PC-9 (cell line): ENCODE measurements around the gene HTR1B. TPM values are rescaled to one million over a fixed set of nuclear protein-coding genes. Genes with fewer than 3 reads are reported as not detected.

Source experiments
- BruUV-seq: library from RNA; stranded (reverse); fragments of 400-500 nt; replicated peaks from 2 replicates; lab custom pipeline; 2021; lab: Mats Ljungman, UMichigan
- CTCF ChIA-PET: fragments of 300-600 bp; sonication (Branson Sonifier 250); formaldehyde crosslinking; loops from one replicate; lab custom pipeline; 2022; ENCODE audit warnings: antibody characterized with exemption; lab: Charles Lee
- POLR2A ChIA-PET: fragments of 300-600 bp; sonication (Branson Sonifier 250); formaldehyde crosslinking; loops from one replicate; lab custom pipeline; 2022; ENCODE audit warnings: antibody characterized with exemption; ENCODE audit not compliant: unreplicated experiment; lab: Charles Lee
- DNase-seq, 2 experiments: peaks; one replicate each; pipeline versions ENCODE4 v3.0.0 to v3.0.0-alpha.2; 2015 to 2022; ENCODE audit warnings: mixed read lengths in 1 of 2
- H2AFZ ChIP-seq: fragments of 200-600 bp; sonication (generic); 2 replicates; pipeline ENCODE4 v1.8.1; 2017; ENCODE audit warnings: antibody characterized with exemption
- H3F3A ChIP-seq: fragments of 200-600 bp; sonication (generic); 2 replicates; pipeline ENCODE4 v1.8.1; 2017; ENCODE audit warnings: antibody characterized with exemption, mild to moderate bottlenecking, low read depth; ENCODE audit not compliant: insufficient read depth
- H3K27ac ChIP-seq: fragments of 200-600 bp; sonication (generic); 2 replicates; pipeline ENCODE4 v1.6.1; 2016; ENCODE audit warnings: mixed run types
- H3K27me3 ChIP-seq: fragments of 200-600 bp; sonication (generic); 2 replicates; pipeline ENCODE4 v1.6.1; 2016; ENCODE audit warnings: low read depth, mixed run types; ENCODE audit not compliant: insufficient read depth
- H3K36me3 ChIP-seq: fragments of 200-600 bp; sonication (generic); 2 replicates; pipeline ENCODE4 v1.6.1; 2016; ENCODE audit warnings: low read depth, mixed run types
- H3K4me1 ChIP-seq: fragments of 200-600 bp; sonication (generic); replicated peaks from 2 replicates; pipeline ENCODE4 v1.6.1; 2016; ENCODE audit warnings: mixed run types; ENCODE audit not compliant: insufficient read depth
- H3K4me2 ChIP-seq: fragments of 200-600 bp; sonication (generic); 2 replicates; pipeline ENCODE4 v1.6.1; 2017; ENCODE audit warnings: mixed run types
- H3K4me3 ChIP-seq: fragments of 200-600 bp; sonication (generic); 2 replicates; pipeline ENCODE4 v1.6.1; 2016; ENCODE audit warnings: mixed run types
- H3K79me2 ChIP-seq: fragments of 200-600 bp; sonication (generic); 2 replicates; pipeline ENCODE4 v1.6.1; 2017; ENCODE audit warnings: low read depth, mixed run types
- H3K9me2 ChIP-seq: fragments of 200-600 bp; sonication (generic); 2 replicates; pipeline ENCODE4 v1.8.1; 2017; ENCODE audit warnings: mild to moderate bottlenecking; ENCODE audit not compliant: insufficient read depth
- H3K9me3 ChIP-seq: fragments of 200-600 bp; sonication (generic); 2 replicates; pipeline ENCODE4 v1.8.1; 2016; ENCODE audit warnings: low read depth; ENCODE audit not compliant: insufficient read depth
- H4K20me1 ChIP-seq: fragments of 200-600 bp; sonication (generic); 2 replicates; pipeline ENCODE4 v1.8.1; 2017; ENCODE audit not compliant: insufficient read depth
- CTCF ChIP-seq: fragments of 200-600 bp; sonication (generic); conservative IDR thresholded peaks from 2 replicates; pipeline ENCODE4 v1.6.1; 2017; ENCODE audit warnings: mixed run types, antibody characterized with exemption, mild to moderate bottlenecking, moderate library complexity
- EZH2 ChIP-seq: fragments of 200-600 bp; sonication (generic); IDR thresholded peaks from 2 replicates; pipeline ENCODE4 v1.8.0; 2017; ENCODE audit warnings: antibody characterized with exemption, low read depth
- intact Hi-C: fragments of 100-400 bp; cut with micrococcal nuclease; formaldehyde crosslinking; loops from one replicate; pipeline ENCODE4 v1.10.0; 2022; ENCODE audit not compliant: unreplicated experiment
- total RNA-seq: library from RNA; stranded (reverse); gene quantifications from 2 replicates; pipeline ENCODE4 v1.2.3, GENCODE V29; 2021

The HTR1B gene
- total RNA-seq, 1 experiment from 2014 or later = not detected

GRCh38 chr6:77445214-77445613 lies 18.1 kb downstream of the HTR1B start:
- POLR2A ChIA-PET = no interaction called here
- H3K4me3 ChIP-seq = no peak overlapping the region
- no TSS peak for BruUV-seq

GRCh38 chr6:77440206-77440976 lies 22.9 kb downstream of the HTR1B start:
- ChIA-PET CTCF (no interaction called here), POLR2A (no interaction called here)
- H3K27ac ChIP-seq = no peak overlapping the region
- no peaks in the 10 kb centered on the region for H3K36me3 ChIP-seq
- H3K4me2 ChIP-seq = no peak overlapping the region
- no peak for DNase-seq
- H3K4me3 ChIP-seq = no peak overlapping the region
- no peaks in the 10 kb centered on the region for H3K79me2 ChIP-seq
- intact Hi-C loops = no loop called here
- H4K20me1 ChIP-seq = no peaks in the 10 kb centered on the region
- no peaks in the 10 kb centered on the region for H3K9me2 ChIP-seq
- H3K27me3 ChIP-seq = no peaks in the 10 kb centered on the region
- H3K4me1 ChIP-seq = no peaks in the 10 kb centered on the region
- BruUV-seq = no TSS peak
- TF ChIP-seq EZH2 (no peak), CTCF (no peak)
- no peak overlapping the region for H2AFZ ChIP-seq
- H3F3A ChIP-seq = no peaks in the 10 kb centered on the region
- no peaks in the 10 kb centered on the region for H3K9me3 ChIP-seq

More at GRCh38 chr6:77445214-77445613, 18.1 kb downstream of the HTR1B start:
- H3K27me3 ChIP-seq = no peaks in the 10 kb centered on the region
- H3K36me3 ChIP-seq = no peaks in the 10 kb centered on the region
- DNase-seq = no peak
- H3K4me2 ChIP-seq = no peak overlapping the region
- CTCF ChIA-PET = no interaction called here
- H3K4me1 ChIP-seq = no peaks in the 10 kb centered on the region
- no peaks in the 10 kb centered on the region for H3K9me3 ChIP-seq
- intact Hi-C loops = no loop called here
- H3K9me2 ChIP-seq = no peaks in the 10 kb centered on the region
- no peaks in the 10 kb centered on the region for H3K79me2 ChIP-seq
- H2AFZ ChIP-seq = no peak overlapping the region
- TF ChIP-seq EZH2 (no peak), CTCF (no peak)
- no peaks in the 10 kb centered on the region for H3F3A ChIP-seq
- no peak overlapping the region for H3K27ac ChIP-seq
- no peaks in the 10 kb centered on the region for H4K20me1 ChIP-seq

- no peaks in the 10 kb centered on the region for H3K36me3 ChIP-seq
- H2AFZ ChIP-seq = no peak overlapping the region
- no peaks in the 10 kb centered on the region for H3K4me1 ChIP-seq
- H3F3A ChIP-seq = no peaks in the 10 kb centered on the region
- no peaks in the 10 kb centered on the region for H4K20me1 ChIP-seq
- TF ChIP-seq CTCF = no peak
- TF ChIP-seq EZH2 = no peak
- intact Hi-C loops = no loop called here
- POLR2A ChIA-PET = no interaction called here
- no peaks in the 10 kb centered on the region for H3K27me3 ChIP-seq
- H3K79me2 ChIP-seq = no peaks in the 10 kb centered on the region
- H3K4me2 ChIP-seq = no peak overlapping the region
- no TSS peak for BruUV-seq
- DNase-seq = no peak
- CTCF ChIA-PET = interaction anchor here (0.6 kb wide), 1 partner anchor 751 kb away, joined by 4 read pairs; no protein-coding TSS in a partner anchor
- no peaks in the 10 kb centered on the region for H3K9me3 ChIP-seq
- H3K4me3 ChIP-seq = no peak overlapping the region
- no peak overlapping the region for H3K27ac ChIP-seq
- H3K9me2 ChIP-seq = no peaks in the 10 kb centered on the region
These were observed 29.4 kb downstream of the HTR1B start for GRCh38 chr6:77433888-77434287.
